NB4 (cell line): ENCODE results near the gene ZNF664.

Source experiments
- CTCF ChIP-seq: IDR thresholded peaks from one replicate; pipeline ENCODE4 v1.5.1; 2012; ENCODE audit warnings: low read depth, low read length
- POLR2A ChIP-seq: IDR thresholded peaks from 2 replicates; pipeline ENCODE4 v1.6.1; 2011; ENCODE audit warnings: mild to moderate bottlenecking; ENCODE audit not compliant: insufficient read length; ENCODE audit errors: extremely low read depth

- no peak for TF ChIP-seq POLR2A
- TF ChIP-seq CTCF, result no peak
These were observed 17.5 kb downstream of the ZNF664 start for GRCh38 chr12:123990511-123990910.
